ENCODE results near the gene CERS2. TPM values are rescaled to one million over a fixed set of nuclear protein-coding genes. Genes with fewer than 3 reads are reported as not detected.

Gene CERS2
- polyA plus RNA-seq, 1 of the 3 experiments (the other 2 are of a cell fraction): 150 TPM

DNA sequence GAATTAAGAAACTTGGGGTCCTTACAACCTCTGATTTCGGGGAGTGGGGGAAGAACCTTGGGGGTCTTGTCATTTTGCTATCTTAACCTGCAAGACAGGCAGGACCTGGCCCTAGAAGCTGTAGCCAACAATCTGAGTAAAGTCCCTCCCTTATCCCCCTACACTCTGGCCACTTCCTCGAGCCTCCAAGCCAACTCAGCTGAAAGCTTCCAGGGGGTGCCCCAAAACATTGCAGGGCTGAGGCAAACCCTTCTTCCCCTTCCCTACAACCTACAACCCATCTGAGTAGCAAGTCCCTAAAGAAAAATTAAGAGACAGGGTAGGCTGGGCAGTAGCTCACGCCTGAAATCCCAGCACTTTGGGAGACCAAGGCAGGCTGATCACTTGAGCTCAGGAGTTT lies 5.0 kb downstream of the CERS2 start:
- POLR2A ChIA-PET: no interaction called here
- Histone ChIP-seq H3K9me2 (no peaks in the 10 kb centered on the region), H4K20me1 (ENCODE audit: insufficient read depth) (peaks cover 53% of the 10 kb centered on the region), H3K4me1 (ENCODE audit: control insufficient read depth in 1 of 2, insufficient read depth in 2 of 2, low read depth in 1 of 2, low read length in 1 of 2) (peaks cover 21 to 31% of the 10 kb centered on the region in 2 experiments), H2AFZ (ENCODE audit: low read depth) (no peak overlapping the region), H3K9ac (no peak overlapping the region), H3K27ac (ENCODE audit: low read depth in 2 of 2, low read length in 1 of 2) (no peak overlapping the region), H3K79me2 (ENCODE audit: insufficient read depth) (peaks cover 71% of the 10 kb centered on the region), H3K4me3 (ENCODE audit: low read depth in 2 of 2, low read length in 1 of 2) (no peak overlapping the region), H3K4me2 (no peak overlapping the region), H3K27me3 (ENCODE audit: insufficient read depth) (no peaks in the 10 kb centered on the region), H3F3A (replicated peaks; ENCODE audit: insufficient read depth) (peaks cover 12% of the 10 kb centered on the region), H3K36me3 (replicated peaks in 1 of 2; ENCODE audit: control insufficient read depth in 1 of 2, insufficient read depth in 2 of 2, low read length in 1 of 2) (peaks cover 36 to 43% of the 10 kb centered on the region in 2 experiments), H3K9me3 (no peaks in the 10 kb centered on the region)
- 100% methylated on average over 3 of the region's 3 CpGs for WGBS (ENCODE audit: low lambda C conversion rate)
- no peak for DNase-seq
- CTCF ChIA-PET: interaction anchor here (1.5 to 2.2 kb wide), 2 partner anchors 11 to 37 kb away, joined by 7 to 12 read pairs; partner anchors contain the start of genes ANXA9 and MINDY1
- TF ChIP-seq SIN3A (IDR thresholded peaks at IDR 0.05; ENCODE audit: borderline replicate concordance, low read depth, low read length) (no peak), EZH2phosphoT487 (IDR thresholded peaks at IDR 0.05; ENCODE audit: borderline replicate concordance, low read depth) (no peak), RFX5 (IDR thresholded peaks at IDR 0.05; ENCODE audit: low read length) (no peak), MXI1 (IDR thresholded peaks at IDR 0.05; ENCODE audit: low read depth, low read length) (no peak), MAX (IDR thresholded peaks at IDR 0.05; ENCODE audit: low read depth) (no peak), RCOR1 (IDR thresholded peaks at IDR 0.05; ENCODE audit: low read length) (no peak), SMC3 (IDR thresholded peaks at IDR 0.05; ENCODE audit: low read depth, low read length) (no peak), USF1 (IDR thresholded peaks at IDR 0.05; ENCODE audit: borderline replicate concordance, low read depth) (no peak), YY1 (IDR thresholded peaks at IDR 0.05; ENCODE audit: low read depth) (no peak)
- TF ChIP-seq, protein P1, sequence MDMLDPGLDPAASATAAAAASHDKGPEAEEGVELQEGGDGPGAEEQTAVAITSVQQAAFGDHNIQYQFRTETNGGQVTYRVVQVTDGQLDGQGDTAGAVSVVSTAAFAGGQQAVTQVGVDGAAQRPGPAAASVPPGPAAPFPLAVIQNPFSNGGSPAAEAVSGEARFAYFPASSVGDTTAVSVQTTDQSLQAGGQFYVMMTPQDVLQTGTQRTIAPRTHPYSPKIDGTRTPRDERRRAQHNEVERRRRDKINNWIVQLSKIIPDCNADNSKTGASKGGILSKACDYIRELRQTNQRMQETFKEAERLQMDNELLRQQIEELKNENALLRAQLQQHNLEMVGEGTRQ (IDR thresholded peaks at IDR 0.05; ENCODE audit: borderline replicate concordance, low read depth, low read length): no peak

DNA sequence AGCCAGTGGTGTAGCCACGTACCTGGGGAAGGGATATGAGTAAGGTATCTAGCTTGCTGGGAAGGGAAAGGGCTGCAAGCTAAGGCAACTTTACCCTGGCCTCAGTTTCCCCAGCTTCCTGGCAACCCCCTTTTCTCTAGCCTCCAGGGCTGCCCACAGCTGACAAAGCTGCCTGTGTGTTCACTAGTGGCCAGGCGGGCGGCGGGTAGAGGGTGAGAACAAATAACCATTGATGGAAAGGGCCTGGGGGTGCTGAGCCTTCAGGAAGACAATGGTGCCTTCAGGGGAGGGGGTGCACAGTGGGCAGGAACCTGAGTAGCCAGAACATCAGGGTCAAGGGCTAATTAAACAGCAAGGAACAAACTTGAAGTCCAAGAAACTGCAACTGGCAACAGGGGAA lies 6.1 kb downstream of the CERS2 start:
- no peak for TF ChIP-seq RFX5 (IDR thresholded peaks at IDR 0.05; ENCODE audit: low read length)
- TF ChIP-seq RCOR1 (IDR thresholded peaks at IDR 0.05; ENCODE audit: low read length): no peak
- TF ChIP-seq GABPA (IDR thresholded peaks at IDR 0.05; ENCODE audit: low read depth): no peak
- TF ChIP-seq, protein P2, sequence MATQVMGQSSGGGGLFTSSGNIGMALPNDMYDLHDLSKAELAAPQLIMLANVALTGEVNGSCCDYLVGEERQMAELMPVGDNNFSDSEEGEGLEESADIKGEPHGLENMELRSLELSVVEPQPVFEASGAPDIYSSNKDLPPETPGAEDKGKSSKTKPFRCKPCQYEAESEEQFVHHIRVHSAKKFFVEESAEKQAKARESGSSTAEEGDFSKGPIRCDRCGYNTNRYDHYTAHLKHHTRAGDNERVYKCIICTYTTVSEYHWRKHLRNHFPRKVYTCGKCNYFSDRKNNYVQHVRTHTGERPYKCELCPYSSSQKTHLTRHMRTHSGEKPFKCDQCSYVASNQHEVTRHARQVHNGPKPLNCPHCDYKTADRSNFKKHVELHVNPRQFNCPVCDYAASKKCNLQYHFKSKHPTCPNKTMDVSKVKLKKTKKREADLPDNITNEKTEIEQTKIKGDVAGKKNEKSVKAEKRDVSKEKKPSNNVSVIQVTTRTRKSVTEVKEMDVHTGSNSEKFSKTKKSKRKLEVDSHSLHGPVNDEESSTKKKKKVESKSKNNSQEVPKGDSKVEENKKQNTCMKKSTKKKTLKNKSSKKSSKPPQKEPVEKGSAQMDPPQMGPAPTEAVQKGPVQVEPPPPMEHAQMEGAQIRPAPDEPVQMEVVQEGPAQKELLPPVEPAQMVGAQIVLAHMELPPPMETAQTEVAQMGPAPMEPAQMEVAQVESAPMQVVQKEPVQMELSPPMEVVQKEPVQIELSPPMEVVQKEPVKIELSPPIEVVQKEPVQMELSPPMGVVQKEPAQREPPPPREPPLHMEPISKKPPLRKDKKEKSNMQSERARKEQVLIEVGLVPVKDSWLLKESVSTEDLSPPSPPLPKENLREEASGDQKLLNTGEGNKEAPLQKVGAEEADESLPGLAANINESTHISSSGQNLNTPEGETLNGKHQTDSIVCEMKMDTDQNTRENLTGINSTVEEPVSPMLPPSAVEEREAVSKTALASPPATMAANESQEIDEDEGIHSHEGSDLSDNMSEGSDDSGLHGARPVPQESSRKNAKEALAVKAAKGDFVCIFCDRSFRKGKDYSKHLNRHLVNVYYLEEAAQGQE (IDR thresholded peaks at IDR 0.05; ENCODE audit: low read depth, low read length): no peak
- TF ChIP-seq, protein P1 (IDR thresholded peaks at IDR 0.05; ENCODE audit: borderline replicate concordance, low read depth, low read length): no peak
- no peak for TF ChIP-seq CHD2 (IDR thresholded peaks at IDR 0.05; ENCODE audit: low read length, partially characterized antibody)
- TF ChIP-seq NRF1 (IDR thresholded peaks at IDR 0.05; ENCODE audit: low read depth, low read length): no peak
- no peak for TF ChIP-seq MAX (IDR thresholded peaks at IDR 0.05; ENCODE audit: low read depth)
- TF ChIP-seq GATA2 (CRISPR knock-in tag; IDR thresholded peaks at IDR 0.05): no peak
- H2AFZ ChIP-seq (ENCODE audit: low read depth): no peak overlapping the region
- H4K20me1 ChIP-seq (ENCODE audit: insufficient read depth): peaks cover 51% of the 10 kb centered on the region
- ChIA-PET POLR2A (no interaction called here), CTCF (interaction anchor here (1.8 kb wide), 1 partner anchor 12 kb away, joined by 6 read pairs; no protein-coding TSS in a partner anchor)
- H3F3A ChIP-seq (replicated peaks; ENCODE audit: insufficient read depth): peaks cover 20% of the 10 kb centered on the region
- H3K36me3 ChIP-seq (replicated peaks in 1 of 2; ENCODE audit: control insufficient read depth in 1 of 2, insufficient read depth in 2 of 2, low read length in 1 of 2): peaks cover 46 to 55% of the 10 kb centered on the region in 2 experiments
- DNase-seq: no peak
- no peak overlapping the region for H3K9ac ChIP-seq
- H3K9me3 ChIP-seq: no peaks in the 10 kb centered on the region
- no peaks in the 10 kb centered on the region for H3K9me2 ChIP-seq
- no peaks in the 10 kb centered on the region for H3K27me3 ChIP-seq (ENCODE audit: insufficient read depth)
- 95% methylated on average over 4 of the region's 4 CpGs for WGBS (ENCODE audit: low lambda C conversion rate)
- peaks cover 64% of the 10 kb centered on the region for H3K79me2 ChIP-seq (ENCODE audit: insufficient read depth)
- H3K27ac ChIP-seq (ENCODE audit: low read depth in 2 of 2, low read length in 1 of 2): no peak overlapping the region
- H3K4me3 ChIP-seq (ENCODE audit: low read depth in 2 of 2, low read length in 1 of 2): no peak overlapping the region
- peaks cover 21 to 30% of the 10 kb centered on the region in 2 experiments for H3K4me1 ChIP-seq (ENCODE audit: control insufficient read depth in 1 of 2, insufficient read depth in 2 of 2, low read depth in 1 of 2, low read length in 1 of 2)
- H3K4me2 ChIP-seq: no peak overlapping the region
